Thoracic aorta (tissue), 2 donors: ENCODE results near the gene FARS2. TPM values are rescaled to one million over a fixed set of nuclear protein-coding genes. Genes with fewer than 3 reads are reported as not detected.

Source experiments
- ATAC-seq: fragments of 150-250 bp; one replicate; pipeline ENCODE4 v1.8.0; 2017; ENCODE audit warnings: low read depth; ENCODE audit not compliant: insufficient number of reproducible peaks, low FRiP score
- DNase-seq: peaks from one replicate; pipeline ENCODE4 v3.0.0-alpha.2; 2020; ENCODE audit warnings: low spot score
- H3K27ac ChIP-seq, 2 donors: fragments of 200-600 bp; sonication (generic); 1 replicate in 1 of 2; 2 replicates in 1 of 2; pipeline ENCODE4 v1.5.1; 2016; ENCODE audit warnings: mild to moderate bottlenecking in 2 of 2, moderate library complexity in 2 of 2
- H3K27me3 ChIP-seq: fragments of 200-600 bp; sonication (generic); replicated peaks from 2 replicates; pipeline ENCODE4 v1.6.0; 2016; ENCODE audit warnings: mild to moderate bottlenecking; ENCODE audit not compliant: insufficient read depth
- H3K36me3 ChIP-seq: fragments of 200-600 bp; sonication (generic); one replicate; pipeline ENCODE4 v1.5.1; 2016
- H3K4me1 ChIP-seq, 2 donors: fragments of 200-600 bp; sonication (generic); 1 replicate in 1 of 2; 2 replicates in 1 of 2; pipeline versions ENCODE4 v1.5.1 to v1.6.0; 2016; ENCODE audit warnings: low read depth in 2 of 2, mild to moderate bottlenecking in 1 of 2; ENCODE audit not compliant: control insufficient read depth in 1 of 2
- H3K4me3 ChIP-seq: fragments of 200-600 bp; sonication (generic); 2 replicates; pipeline ENCODE4 v1.5.1; 2016; ENCODE audit warnings: mild to moderate bottlenecking
- H3K9me3 ChIP-seq: fragments of 200-600 bp; sonication (generic); 2 replicates; pipeline ENCODE4 v1.5.1; 2016
- total RNA-seq, 2 donors: library from RNA; depleted of rRNA; stranded (reverse); fragments of >200 nt; gene quantifications; one replicate each; pipeline versions ENCODE4 v1.1.0 to v1.2.3, GENCODE V29; 2016
- TF ChIP-seq, protein P1 (sequence below): fragments of 200-600 bp; sonication (generic); IDR thresholded peaks from one replicate; pipeline ENCODE4 v1.5.1; 2019; ENCODE audit warnings: antibody characterized with exemption

The FARS2 gene
- total RNA-seq, 2 donors from 2014 or later = 10.4 to 11.6 TPM

DNA sequence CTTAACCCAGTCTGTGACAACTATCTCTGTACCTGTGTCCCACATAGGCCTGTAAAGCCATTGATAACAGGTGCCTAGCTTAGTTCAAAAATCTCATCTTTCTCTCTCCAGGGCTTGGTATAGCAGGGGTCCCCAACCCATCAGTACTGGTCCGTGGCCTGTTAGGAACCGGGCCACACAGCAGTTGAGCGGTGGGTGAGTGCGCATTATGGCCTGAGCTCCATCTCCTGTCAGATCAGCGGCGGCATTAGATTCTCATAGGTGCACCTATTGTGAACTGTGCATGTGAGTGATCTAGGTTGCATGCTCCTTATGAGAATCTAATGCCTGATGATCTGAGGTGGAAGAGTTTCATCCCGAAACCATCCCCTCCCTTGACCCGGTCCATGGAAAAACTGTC lies 3.9 kb upstream of the FARS2 start:
- Histone ChIP-seq H3K27ac (no peak overlapping the region), H3K4me1 (peaks cover 13 to 16% of the 10 kb centered on the region in 2 donors), H3K27me3 (no peaks in the 10 kb centered on the region), H3K4me3 (no peak overlapping the region), H3K9me3 (no peaks in the 10 kb centered on the region), H3K36me3 (no peaks in the 10 kb centered on the region)
- DNase-seq (no peak), ATAC-seq (no peak)
- TF ChIP-seq, protein P1, sequence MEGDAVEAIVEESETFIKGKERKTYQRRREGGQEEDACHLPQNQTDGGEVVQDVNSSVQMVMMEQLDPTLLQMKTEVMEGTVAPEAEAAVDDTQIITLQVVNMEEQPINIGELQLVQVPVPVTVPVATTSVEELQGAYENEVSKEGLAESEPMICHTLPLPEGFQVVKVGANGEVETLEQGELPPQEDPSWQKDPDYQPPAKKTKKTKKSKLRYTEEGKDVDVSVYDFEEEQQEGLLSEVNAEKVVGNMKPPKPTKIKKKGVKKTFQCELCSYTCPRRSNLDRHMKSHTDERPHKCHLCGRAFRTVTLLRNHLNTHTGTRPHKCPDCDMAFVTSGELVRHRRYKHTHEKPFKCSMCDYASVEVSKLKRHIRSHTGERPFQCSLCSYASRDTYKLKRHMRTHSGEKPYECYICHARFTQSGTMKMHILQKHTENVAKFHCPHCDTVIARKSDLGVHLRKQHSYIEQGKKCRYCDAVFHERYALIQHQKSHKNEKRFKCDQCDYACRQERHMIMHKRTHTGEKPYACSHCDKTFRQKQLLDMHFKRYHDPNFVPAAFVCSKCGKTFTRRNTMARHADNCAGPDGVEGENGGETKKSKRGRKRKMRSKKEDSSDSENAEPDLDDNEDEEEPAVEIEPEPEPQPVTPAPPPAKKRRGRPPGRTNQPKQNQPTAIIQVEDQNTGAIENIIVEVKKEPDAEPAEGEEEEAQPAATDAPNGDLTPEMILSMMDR = no peak

DNA sequence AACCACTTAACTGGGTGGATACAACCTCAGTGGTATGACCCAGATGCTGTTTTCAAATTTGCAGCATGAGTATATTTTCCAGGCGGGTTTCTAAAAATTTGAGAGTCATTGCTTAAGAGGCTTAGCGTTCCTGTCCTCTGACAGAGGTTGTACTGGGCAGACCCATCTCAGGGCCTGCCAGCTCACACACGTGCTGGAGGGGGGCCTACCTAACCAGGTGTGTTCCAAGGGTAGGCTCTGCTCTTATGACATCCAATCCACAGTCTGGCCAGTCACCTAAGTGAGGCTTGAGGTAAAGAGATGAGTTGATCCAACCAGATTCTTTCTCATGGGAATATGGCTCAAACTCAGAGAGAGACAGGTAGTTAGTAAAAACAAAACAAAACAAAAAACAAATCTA lies 1.9 kb upstream of the FARS2 start:
- Histone ChIP-seq H3K4me1 (peaks cover 14 to 21% of the 10 kb centered on the region in 2 donors), H3K4me3 (peak overlapping the region; percentile 79), H3K27ac (peak overlapping the region in 1 of 2 donors; percentile 34), H3K9me3 (no peaks in the 10 kb centered on the region), H3K36me3 (no peaks in the 10 kb centered on the region), H3K27me3 (no peaks in the 10 kb centered on the region)
- ATAC-seq (no peak), DNase-seq (no peak)
- TF ChIP-seq, protein P1 = no peak

DNA sequence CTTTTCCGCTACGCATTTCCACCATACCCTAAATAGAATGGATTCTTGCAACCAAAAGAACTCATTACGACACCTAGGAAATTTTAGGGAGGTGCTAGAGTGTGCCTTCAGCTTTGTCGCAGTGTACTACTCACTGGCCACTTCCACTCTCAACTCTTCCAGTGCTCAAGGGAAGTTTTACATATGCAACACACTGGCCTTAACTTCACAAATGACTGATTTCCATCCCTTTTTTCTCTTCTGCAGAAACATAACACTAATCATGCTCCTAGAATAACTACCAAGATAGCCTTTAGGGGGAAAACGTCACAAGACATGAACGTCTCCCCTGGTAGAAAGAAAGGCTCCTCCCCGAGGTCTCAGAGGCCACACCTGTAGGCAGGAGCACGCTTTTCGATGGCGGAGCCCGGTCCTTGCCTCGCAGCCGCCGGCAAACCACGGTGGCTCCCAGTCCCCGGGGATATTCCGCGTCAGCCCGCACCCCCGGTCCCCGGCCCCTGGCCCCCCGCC lies 1.1 kb upstream of the FARS2 start:
- TF ChIP-seq, protein P1 = no peak
- ATAC-seq (peak; percentile 30), DNase-seq (no peak)
- Histone ChIP-seq H3K4me3 (peak overlapping the region; percentile 79), H3K27me3 (no peaks in the 10 kb centered on the region), H3K27ac (peak overlapping the region; percentile 92 to 100), H3K9me3 (no peaks in the 10 kb centered on the region), H3K36me3 (no peaks in the 10 kb centered on the region), H3K4me1 (peaks cover 14 to 21% of the 10 kb centered on the region in 2 donors)

DNA sequence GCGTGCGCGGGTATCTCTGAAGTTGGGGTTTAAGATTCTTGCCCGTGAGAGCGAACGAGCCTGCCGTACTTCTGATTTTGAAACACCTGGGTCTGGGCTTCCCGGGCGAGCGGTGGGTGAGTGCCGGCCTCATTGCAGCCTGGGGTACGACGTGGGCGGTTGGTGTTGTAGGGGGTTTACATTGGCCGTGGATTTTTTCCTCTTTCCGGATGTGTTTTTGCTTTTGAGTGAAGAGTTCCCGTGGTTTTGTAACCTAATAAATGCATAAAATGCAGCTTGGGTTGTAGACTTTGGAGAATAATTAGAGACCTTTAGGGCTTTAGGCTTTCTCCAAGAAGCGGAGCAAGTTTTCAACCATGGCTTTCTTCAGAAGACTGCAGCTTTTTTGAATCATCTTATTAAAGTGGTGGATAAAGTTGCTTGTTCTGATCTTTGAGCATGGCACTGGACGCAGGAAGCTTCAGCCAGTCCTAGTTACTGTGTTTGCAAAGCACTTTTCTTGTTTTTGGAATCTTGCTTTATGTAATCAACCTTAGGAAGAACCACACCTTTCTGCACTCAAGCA lies 314 bp downstream of the FARS2 start:
- Histone ChIP-seq H3K4me1 (peaks cover 14 to 21% of the 10 kb centered on the region in 2 donors), H3K27ac (peak overlapping the region; percentile 92 to 100), H3K4me3 (peak overlapping the region; percentile 79), H3K9me3 (no peaks in the 10 kb centered on the region), H3K27me3 (no peaks in the 10 kb centered on the region), H3K36me3 (no peaks in the 10 kb centered on the region)
- DNase-seq = no peak
- TF ChIP-seq, protein P1 = no peak
- ATAC-seq = peak; percentile 2

DNA sequence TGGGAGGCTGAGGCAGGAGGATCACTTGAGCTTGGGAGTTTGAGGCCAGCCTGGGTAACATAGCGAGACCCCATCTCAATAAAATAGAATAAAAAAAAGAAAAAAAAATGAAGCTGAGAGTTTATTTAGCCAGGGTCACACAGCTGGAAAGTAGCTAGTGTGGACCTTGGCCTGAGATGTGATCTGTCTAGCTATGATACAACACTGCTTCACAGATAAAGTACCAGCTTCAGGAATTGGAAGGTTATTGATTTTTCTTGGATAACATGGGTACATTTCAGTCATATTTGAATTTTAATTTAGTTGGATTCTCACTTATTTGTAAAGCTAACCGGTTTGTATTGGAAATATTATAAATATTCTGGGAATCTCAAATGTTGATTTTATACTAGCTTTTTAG lies 5.1 kb downstream of the FARS2 start:
- no peak for DNase-seq
- Histone ChIP-seq H3K4me1 (peaks cover 6 to 10% of the 10 kb centered on the region in 2 donors), H3K27me3 (no peaks in the 10 kb centered on the region), H3K9me3 (no peaks in the 10 kb centered on the region), H3K27ac (no peak overlapping the region), H3K4me3 (no peak overlapping the region), H3K36me3 (no peaks in the 10 kb centered on the region)
- no peak for ATAC-seq
- TF ChIP-seq, protein P1 = no peak
